Right lobe of liver (tissue), 6 donors: ENCODE data around the gene COLEC12. TPM values are rescaled to one million over a fixed set of nuclear protein-coding genes. Genes with fewer than 3 reads are reported as not detected.

Experiments used
- ATAC-seq, 4 donors: fragments of 200-7000 bp; cut with Tn5 transposase; one replicate each; pipeline ENCODE4 v1.9.1; 2020; ENCODE audit warnings: mild to moderate bottlenecking in 4 of 4, moderate library complexity in 4 of 4
- DNase-seq, 3 donors: peaks; one replicate each; pipeline ENCODE4 v3.0.0-alpha.2; 2020
- H3K27ac ChIP-seq, 3 donors: fragments of 200-600 bp; one replicate each; pipeline ENCODE4 v1.8.0; 2022
- H3K27me3 ChIP-seq, 2 donors: fragments of 200-600 bp; one replicate each; pipeline ENCODE4 v1.8.0; 2022
- H3K36me3 ChIP-seq, 4 donors: fragments of 200-600 bp; sonication (generic) in 1 of 4; one replicate each; pipeline versions ENCODE4 v1.5.1 to v1.8.0; 2017 to 2022; ENCODE audit warnings: control low read depth in 1 of 4
- H3K4me1 ChIP-seq, 4 donors: fragments of 200-600 bp; sonication (generic) in 1 of 4; one replicate each; pipeline versions ENCODE4 v1.5.1 to v1.8.0; 2017 to 2022; ENCODE audit warnings: control low read depth in 1 of 4
- H3K4me3 ChIP-seq, 3 donors: fragments of 200-600 bp; one replicate each; pipeline ENCODE4 v1.8.0; 2022
- H3K9me3 ChIP-seq, 4 donors: fragments of 200-600 bp; sonication (generic) in 1 of 4; one replicate each; pipeline versions ENCODE4 v1.5.1 to v1.8.0; 2017 to 2022; ENCODE audit warnings: control low read depth in 1 of 4
- CTCF ChIP-seq, 4 donors: fragments of 200-600 bp in 3 of 4; fragments of 450-650 bp in 1 of 4; IDR thresholded peaks; one replicate each; pipeline versions ENCODE4 v1.5.1 to v1.8.0; 2016 to 2022; ENCODE audit warnings: antibody characterized with exemption in 4 of 4, mild to moderate bottlenecking in 2 of 4
- POLR2A ChIP-seq: fragments of 450-650 bp; IDR thresholded peaks from one replicate; pipeline ENCODE4 v1.6.1; 2017; ENCODE audit warnings: antibody characterized with exemption, mild to moderate bottlenecking
- WGBS: methylation state at CpG from one replicate; pipeline ENCODE4 v1.1.6; 2018; ENCODE audit warnings: low coverage, low lambda C conversion rate; ENCODE audit not compliant: insufficient coverage; ENCODE audit errors: missing lambda C conversion rate; 5-methylcytosine and 5-hydroxymethylcytosine counted together
- intact Hi-C, 2 donors: fragments of 100-400 bp; cut with DNase I; formaldehyde crosslinking; loops; one replicate each; pipeline versions ENCODE4 v1.11.2 to v1.14.1; 2022
- total RNA-seq, 6 experiments: library from RNA; depleted of rRNA in 2 of 6; stranded (reverse); fragments of >200 nt in 2 of 6; fragmentation: NEBNext Ultra II Directional in 3 of 6; extraction: Animal tissue kit (Norgen Biotek cat#: 25700) in 3 of 6; gene quantifications; one replicate each; pipeline versions ENCODE4 v1.1.0 to v1.2.4, GENCODE V29; 2016 to 2023
- donor health status: DM: no; HTN: yes; CAD: no.
- donor health status: DM: no; HTN: no; CAD: no.
- donor health status: DM: no; HTN: no; CAD: no.
- donor health status: DM: no; HTN: yes; CAD: no.
- donor health status: DM: no; HTN: yes; CAD: no.

The COLEC12 gene
- total RNA-seq, 6 experiments from 2014 or later, result 0.12 to 1.00 (median 0.37) TPM; not detected in 1

- H3K27ac ChIP-seq, result no peak overlapping the region
- 40% methylated on average over 6 of the region's 6 CpGs for WGBS
- H3K36me3 ChIP-seq, result no peaks in the 10 kb centered on the region
- H3K4me3 ChIP-seq, result no peak overlapping the region
- H3K27me3 ChIP-seq, result no peaks in the 10 kb centered on the region
- no peaks in the 10 kb centered on the region for H3K9me3 ChIP-seq
- TF ChIP-seq CTCF (IDR thresholded peaks at IDR 0.05), result no peak
- no peak for TF ChIP-seq POLR2A
- DNase-seq (no peak), ATAC-seq (no peak)
- H3K4me1 ChIP-seq, result no peaks in the 10 kb centered on the region
- intact Hi-C loops, result no loop called here
These were observed 79.0 kb downstream of the COLEC12 start for GRCh38 chr18:421247-422155.

GRCh38 chr18:420661-421246 is 79.7 kb downstream of the COLEC12 start:
- Histone ChIP-seq H3K36me3 (no peaks in the 10 kb centered on the region), H3K9me3 (no peaks in the 10 kb centered on the region), H3K4me3 (no peak overlapping the region), H3K27ac (no peak overlapping the region), H3K27me3 (no peaks in the 10 kb centered on the region), H3K4me1 (no peaks in the 10 kb centered on the region)
- TF ChIP-seq POLR2A (no peak), CTCF (IDR thresholded peaks at IDR 0.05) (no peak)
- DNase-seq, result no peak
- intact Hi-C loops, result no loop called here
- WGBS, result 61% methylated on average over 3 of the region's 3 CpGs
- ATAC-seq, result no peak

- H3K4me3 ChIP-seq, result no peak overlapping the region
- DNase-seq (no peak), ATAC-seq (no peak)
- H3K9me3 ChIP-seq, result no peaks in the 10 kb centered on the region
- H3K36me3 ChIP-seq, result no peaks in the 10 kb centered on the region
- H3K4me1 ChIP-seq, result no peaks in the 10 kb centered on the region
- intact Hi-C loops, result no loop called here
- no peak for TF ChIP-seq POLR2A
- no peak for TF ChIP-seq CTCF (IDR thresholded peaks at IDR 0.05)
- H3K27me3 ChIP-seq, result no peaks in the 10 kb centered on the region
- WGBS, result 13% methylated on average over 2 of the region's 5 CpGs
- H3K27ac ChIP-seq, result no peak overlapping the region
These were observed 80.8 kb downstream of the COLEC12 start for GRCh38 chr18:419541-420175.

- no peak overlapping the region for H3K27ac ChIP-seq
- DNase-seq, result no peak
- 61% methylated on average over 5 of the region's 5 CpGs for WGBS
These were observed 83.0 kb downstream of the COLEC12 start for GRCh38 chr18:417495-417894.

More at GRCh38 chr18:417495-417894, 83.0 kb downstream of the COLEC12 start:
- Histone ChIP-seq H3K4me1 (no peaks in the 10 kb centered on the region), H3K9me3 (no peaks in the 10 kb centered on the region), H3K4me3 (no peak overlapping the region), H3K36me3 (no peaks in the 10 kb centered on the region), H3K27me3 (no peaks in the 10 kb centered on the region)
- no peak for ATAC-seq
- intact Hi-C loops, result no loop called here
- TF ChIP-seq CTCF (IDR thresholded peaks at IDR 0.05) (no peak), POLR2A (no peak)
